GM23248 (cell line): Measurements from ENCODE around the gene DBF4. TPM values are rescaled to one million over a fixed set of nuclear protein-coding genes. Genes with fewer than 3 reads are reported as not detected.
"Not testable (repeated sequence)": the region's sequence is repeated elsewhere in the genome, so short reads cannot be mapped to it uniquely, and the experiment has no call there.

Source experiments
- DNase-seq: peaks from one replicate; pipeline ENCODE4 v3.0.0-alpha.2; 2015
- H2AFZ ChIP-seq: fragments of 200-600 bp; sonication (generic); 2 replicates; pipeline ENCODE4 v1.6.1; 2016; ENCODE audit warnings: antibody characterized with exemption
- H3F3A ChIP-seq: fragments of 200-600 bp; sonication (generic); 2 replicates; pipeline ENCODE4 v1.6.1; 2016; ENCODE audit warnings: mild to moderate bottlenecking, antibody characterized with exemption, mixed run types; ENCODE audit not compliant: insufficient read depth
- H3K27ac ChIP-seq: fragments of 200-600 bp; sonication (generic); 2 replicates; pipeline ENCODE4 v1.5.1; 2016; ENCODE audit warnings: mild to moderate bottlenecking
- H3K27me3 ChIP-seq: fragments of 200-600 bp; sonication (generic); replicated peaks from 2 replicates; pipeline ENCODE4 v1.6.1; 2016; ENCODE audit warnings: mild to moderate bottlenecking; ENCODE audit not compliant: insufficient read depth
- H3K36me3 ChIP-seq: fragments of 200-600 bp; sonication (generic); 2 replicates; pipeline ENCODE4 v1.6.1; 2016; ENCODE audit warnings: low read depth, mild to moderate bottlenecking
- H3K4me1 ChIP-seq: fragments of 200-600 bp; sonication (generic); 2 replicates; pipeline ENCODE4 v1.6.1; 2016; ENCODE audit warnings: mild to moderate bottlenecking; ENCODE audit not compliant: insufficient read depth
- H3K4me2 ChIP-seq: fragments of 200-600 bp; sonication (generic); one replicate; pipeline ENCODE4 v1.6.1; 2016; ENCODE audit warnings: mild to moderate bottlenecking; ENCODE audit not compliant: unreplicated experiment
- H3K4me3 ChIP-seq: fragments of 200-600 bp; sonication (generic); 2 replicates; pipeline ENCODE4 v1.5.1; 2016; ENCODE audit warnings: mild to moderate bottlenecking
- H3K79me2 ChIP-seq: fragments of 200-600 bp; sonication (generic); 2 replicates; pipeline ENCODE4 v1.6.1; 2016; ENCODE audit warnings: mild to moderate bottlenecking; ENCODE audit not compliant: insufficient read depth
- H3K9ac ChIP-seq: fragments of 200-600 bp; sonication (generic); 2 replicates; pipeline ENCODE4 v1.6.1; 2016; ENCODE audit warnings: mild to moderate bottlenecking
- H3K9me2 ChIP-seq: fragments of 200-600 bp; sonication (generic); 2 replicates; pipeline ENCODE4 v1.6.1; 2016; ENCODE audit warnings: mixed run types, mild to moderate bottlenecking, moderate library complexity; ENCODE audit not compliant: insufficient read depth
- H3K9me3 ChIP-seq: fragments of 200-600 bp; sonication (generic); one replicate; pipeline ENCODE4 v1.6.1; 2017; ENCODE audit warnings: low read depth
- H4K20me1 ChIP-seq: fragments of 200-600 bp; sonication (generic); 2 replicates; pipeline ENCODE4 v1.6.0; 2016; ENCODE audit not compliant: insufficient read depth
- EZH2 ChIP-seq: fragments of 200-600 bp; sonication (generic); IDR thresholded peaks from 2 replicates; pipeline ENCODE4 v1.6.1; 2018; ENCODE audit warnings: antibody characterized with exemption, mild to moderate bottlenecking; ENCODE audit not compliant: insufficient read depth, poor library complexity, severe bottlenecking
- EZH2phosphoT487 ChIP-seq: fragments of 200-600 bp; sonication (generic); IDR thresholded peaks from 2 replicates; pipeline ENCODE4 v1.6.1; 2018; ENCODE audit warnings: antibody characterized with exemption, moderate library complexity, mild to moderate bottlenecking, low read depth; ENCODE audit not compliant: insufficient read depth
- WGBS, 2 experiments: methylation state at CpG; one replicate each; pipeline ENCODE4 v1.1.6; 2015 to 2017; ENCODE audit warnings: low lambda C conversion rate in 2 of 2, low coverage in 1 of 2; ENCODE audit errors: missing lambda C conversion rate in 2 of 2; 5-methylcytosine and 5-hydroxymethylcytosine counted together
- in situ Hi-C: fragments of 300-500 bp; cut with MboI; formaldehyde crosslinking; loops from 2 replicates; pipeline ENCODE4 v1.15.0; 2020
- polyA plus RNA-seq: library from polyadenylated mRNA; unstranded; fragments of >200 nt; fragmentation: Nextera tagmentation; extraction: Ambion mirVana; gene quantifications from 2 replicates; pipeline ENCODE4 v1.2.1, GENCODE V29; 2016
- total RNA-seq: library from RNA; depleted of rRNA; stranded (reverse); fragments of >200 nt; shearing (Covaris generic); gene quantifications from 2 replicates; pipeline ENCODE4 v1.2.3, GENCODE V29; 2014; rRNA removed

The DBF4 gene, protein sequence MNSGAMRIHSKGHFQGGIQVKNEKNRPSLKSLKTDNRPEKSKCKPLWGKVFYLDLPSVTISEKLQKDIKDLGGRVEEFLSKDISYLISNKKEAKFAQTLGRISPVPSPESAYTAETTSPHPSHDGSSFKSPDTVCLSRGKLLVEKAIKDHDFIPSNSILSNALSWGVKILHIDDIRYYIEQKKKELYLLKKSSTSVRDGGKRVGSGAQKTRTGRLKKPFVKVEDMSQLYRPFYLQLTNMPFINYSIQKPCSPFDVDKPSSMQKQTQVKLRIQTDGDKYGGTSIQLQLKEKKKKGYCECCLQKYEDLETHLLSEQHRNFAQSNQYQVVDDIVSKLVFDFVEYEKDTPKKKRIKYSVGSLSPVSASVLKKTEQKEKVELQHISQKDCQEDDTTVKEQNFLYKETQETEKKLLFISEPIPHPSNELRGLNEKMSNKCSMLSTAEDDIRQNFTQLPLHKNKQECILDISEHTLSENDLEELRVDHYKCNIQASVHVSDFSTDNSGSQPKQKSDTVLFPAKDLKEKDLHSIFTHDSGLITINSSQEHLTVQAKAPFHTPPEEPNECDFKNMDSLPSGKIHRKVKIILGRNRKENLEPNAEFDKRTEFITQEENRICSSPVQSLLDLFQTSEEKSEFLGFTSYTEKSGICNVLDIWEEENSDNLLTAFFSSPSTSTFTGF
- total RNA-seq (7.7 and 26.2 TPM in 2 replicates), polyA plus RNA-seq (14.7 and 15.5 TPM in 2 replicates)

DNA sequence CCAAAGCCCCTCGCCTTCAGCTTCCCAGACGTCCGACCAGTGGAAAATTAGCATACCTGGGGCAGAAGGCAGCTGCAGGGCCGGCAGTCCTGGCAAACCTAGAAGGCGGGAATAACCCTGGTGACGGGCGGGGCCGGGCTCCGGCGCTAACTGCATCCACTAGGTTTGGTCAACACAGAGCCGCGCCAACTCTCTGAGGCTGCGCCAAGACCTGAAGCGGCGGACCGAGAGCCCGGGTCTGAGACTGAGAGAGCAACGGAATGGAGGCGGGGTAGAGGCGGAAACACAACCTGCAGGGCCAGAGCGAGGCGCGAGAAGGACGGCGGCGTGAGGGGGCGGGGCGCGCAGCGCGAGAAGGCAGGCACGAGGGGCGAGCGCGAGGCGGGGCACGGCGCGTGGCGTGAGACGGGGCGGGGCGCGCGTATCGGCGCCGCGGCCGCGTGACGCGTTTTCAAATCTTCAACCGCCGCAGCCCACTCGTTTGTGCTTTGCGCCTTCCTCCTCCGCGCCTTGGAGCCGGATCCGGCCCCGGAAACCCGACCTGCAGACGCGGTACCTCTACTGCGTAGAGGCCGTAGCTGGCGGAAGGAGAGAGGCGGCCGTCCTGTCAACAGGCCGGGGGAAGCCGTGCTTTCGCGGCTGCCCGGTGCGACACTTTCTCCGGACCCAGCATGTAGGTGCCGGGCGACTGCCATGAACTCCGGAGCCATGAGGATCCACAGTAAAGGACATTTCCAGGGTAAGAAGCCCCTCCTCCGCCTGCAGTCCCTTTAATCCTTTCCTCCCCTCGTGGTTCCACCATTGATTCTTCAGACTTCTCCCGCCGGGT lies at the start of gene DBF4, which contains the start of gene SLC25A40:
Gene DBF4 (plus strand): TSS at position 454 of the 829 bp plus-strand sequence. CDS start 240 bp downstream, at position 694.
Gene SLC25A40 (minus strand): TSS at position 321 of the 829 bp plus-strand sequence. CDS start 17,633 bp downstream, outside the sequence.
- H3K36me3 ChIP-seq, result 0 out of 2 replicates have a peak, but pooled peaks cover 3% of the 10 kb centered on the region
- WGBS, 2 experiments, result 0 to 1% methylated on average over 59 of the region's 84 CpGs
- no peaks in the 10 kb centered on the region for H3K27me3 ChIP-seq
- no peaks in the 10 kb centered on the region for H3K9me2 ChIP-seq
- peaks cover 16% of the 10 kb centered on the region for H3F3A ChIP-seq
- TF ChIP-seq EZH2phosphoT487 (no peak), EZH2 (no peak)
- peaks cover 88% of the 10 kb centered on the region for H3K79me2 ChIP-seq
- peak within 1 kb of the TSS; percentile 100 for H3K4me2 ChIP-seq
- H3K9ac ChIP-seq, result peak within 1 kb of the TSS; percentile 94
- peak; percentile 97 for DNase-seq
- peak within 1 kb of the TSS; percentile 92 for H3K27ac ChIP-seq
- peak within 1 kb of the TSS; percentile 98 for H2AFZ ChIP-seq
- no peaks in the 10 kb centered on the region for H3K9me3 ChIP-seq
- H3K4me1 ChIP-seq, result peaks cover 19% of the 10 kb centered on the region
- in situ Hi-C loops, result no loop called here
- H4K20me1 ChIP-seq, result no peaks in the 10 kb centered on the region
- H3K4me3 ChIP-seq, result peak within 1 kb of the TSS; percentile 96

DNA sequence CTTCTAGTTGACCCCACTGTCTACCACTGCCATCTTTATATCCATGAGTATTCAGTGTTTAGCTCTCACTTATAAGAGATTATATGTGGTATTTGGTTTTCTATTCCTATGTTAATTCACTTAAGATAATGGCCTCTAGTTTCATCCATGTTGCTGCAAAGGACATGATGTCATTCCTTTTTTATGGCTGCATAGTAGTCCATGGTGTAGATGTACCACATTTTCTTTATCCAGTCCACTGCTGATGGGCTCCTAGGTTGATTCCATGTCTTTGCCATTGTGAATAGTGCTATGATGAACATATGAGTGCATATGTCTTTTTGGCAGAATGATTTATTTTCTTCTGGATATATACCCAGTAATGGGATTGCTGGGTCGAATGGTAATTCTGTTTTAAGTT lies 47.9 kb upstream of the DBF4 start:
- H2AFZ ChIP-seq, H4K20me1 ChIP-seq, H3K9ac ChIP-seq, H3K4me3 ChIP-seq, H3K4me1 ChIP-seq, H3F3A ChIP-seq, H3K27ac ChIP-seq, H3K9me3 ChIP-seq, H3K36me3 ChIP-seq, in situ Hi-C loops, H3K9me2 ChIP-seq, H3K27me3 ChIP-seq, H3K4me2 ChIP-seq, H3K79me2 ChIP-seq, DNase-seq: not testable (repeated sequence)
- 89 to 95% methylated on average over 1 of the region's 1 CpG for WGBS, 2 experiments

DNA sequence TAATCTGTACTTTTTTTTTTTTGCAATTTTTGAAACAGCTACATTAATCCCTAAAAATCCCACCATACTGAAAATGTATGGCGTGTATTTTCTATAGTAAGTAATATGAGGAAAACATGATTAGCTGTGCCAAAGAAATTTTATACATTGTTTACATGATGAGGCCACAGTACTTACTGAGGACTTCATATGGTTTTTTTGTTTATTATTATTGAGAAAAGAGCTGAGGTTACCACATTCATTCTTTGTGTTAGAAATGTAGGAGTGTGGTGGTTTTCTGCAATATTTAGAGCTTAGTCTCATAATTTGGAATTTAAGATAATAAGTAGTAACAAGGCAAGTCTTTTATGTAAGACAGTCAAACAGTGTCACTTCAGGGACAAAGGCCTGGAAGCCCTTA lies 45.2 kb upstream of the DBF4 start:
- Histone ChIP-seq H3K4me2 (no peak overlapping the region), H4K20me1 (no peaks in the 10 kb centered on the region), H3K27me3 (no peaks in the 10 kb centered on the region), H3K4me1 (no peaks in the 10 kb centered on the region), H3K36me3 (peaks cover 5% of the 10 kb centered on the region; the same call in 1 of the 2 replicates), H3F3A (no peaks in the 10 kb centered on the region), H3K27ac (no peak overlapping the region), H2AFZ (no peak overlapping the region), H3K79me2 (no peaks in the 10 kb centered on the region), H3K9ac (no peak overlapping the region), H3K9me3 (no peaks in the 10 kb centered on the region), H3K9me2 (no peaks in the 10 kb centered on the region), H3K4me3 (no peak overlapping the region)
- 100% methylated on average over 1 of the region's 1 CpG for WGBS, 2 experiments
- no peak for TF ChIP-seq EZH2
- TF ChIP-seq EZH2phosphoT487, result no peak
- in situ Hi-C loops, result no loop called here
- no peak for DNase-seq

DNA sequence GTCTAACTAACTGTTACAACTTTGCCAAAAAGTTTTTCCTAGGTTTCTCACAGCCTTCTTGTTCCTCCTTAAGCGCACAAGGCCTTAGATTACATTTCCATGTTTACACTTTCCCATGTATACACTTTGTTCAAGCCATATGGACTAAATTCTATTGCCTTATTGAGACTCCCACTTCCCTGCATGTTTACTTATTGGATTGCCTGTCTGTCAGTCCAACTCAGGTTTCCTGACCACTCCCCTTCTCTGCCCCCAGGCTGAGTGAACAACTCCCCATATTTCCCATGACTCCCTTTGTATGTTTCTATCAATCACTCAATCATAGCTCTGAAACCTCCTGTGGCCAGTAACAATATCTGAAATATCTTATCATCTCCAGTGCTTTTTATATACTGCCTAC lies 43.2 kb upstream of the DBF4 start:
- Histone ChIP-seq H3K79me2 (no peaks in the 10 kb centered on the region), H3K36me3 (peaks cover 5% of the 10 kb centered on the region; the same call in 1 of the 2 replicates), H3F3A (no peaks in the 10 kb centered on the region), H3K27ac (no peak overlapping the region), H3K27me3 (no peaks in the 10 kb centered on the region), H2AFZ (no peak overlapping the region), H3K4me2 (no peak overlapping the region), H3K9me2 (no peaks in the 10 kb centered on the region), H3K4me3 (no peak overlapping the region), H3K4me1 (no peaks in the 10 kb centered on the region), H3K9ac (no peak overlapping the region), H3K9me3 (no peaks in the 10 kb centered on the region), H4K20me1 (no peaks in the 10 kb centered on the region)
- no peak for TF ChIP-seq EZH2
- no peak for TF ChIP-seq EZH2phosphoT487
- no peak for DNase-seq
- WGBS, 2 experiments, result 96 to 100% methylated on average over 1 of the region's 1 CpG
- in situ Hi-C loops, result no loop called here
